HepG2 (cell line): ENCODE data around the gene TMEM100. TPM values are rescaled to one million over a fixed set of nuclear protein-coding genes. Genes with fewer than 3 reads are reported as not detected.

ENCODE experiments used
- ATAC-seq: fragments of 200-7000 bp; cut with Tn5 transposase; 3 replicates; pipeline ENCODE4 v1.9.1; 2020; ENCODE audit warnings: mild to moderate bottlenecking, moderate library complexity
- BruUV-seq: library from RNA; stranded (reverse); fragments of 400-500 nt; replicated peaks from 2 replicates; lab custom pipeline; 2021; lab: Mats Ljungman, UMichigan
- CTCF ChIA-PET: fragments of 300-600 bp; formaldehyde crosslinking; extraction: SDS; loops from one replicate; lab custom pipeline; 2021; ENCODE audit warnings: low total read pairs, inconsistent platforms, low intra/inter-chr PET ratio; lab: Yijun Ruan, JAX
- POLR2A ChIA-PET: fragments of 350-600 bp; sonication (Branson Sonifier 250); formaldehyde crosslinking; loops from one replicate; lab custom pipeline; 2020; ENCODE audit warnings: antibody characterized with exemption, inconsistent platforms; lab: Yijun Ruan, JAX
- DNase-seq: peaks from one replicate; pipeline ENCODE4 v3.0.0-alpha.2; 2015; ENCODE audit warnings: low spot score
- FAIRE-seq: peaks from 3 replicates; lab custom pipeline; 2011; peaks lifted over from hg19 to GRCh38; lab: Jason Lieb, UNC
- H2AFZ ChIP-seq: one replicate; pipeline ENCODE4 v1.6.1; 2011; ENCODE audit warnings: low read length, inconsistent platforms
- H3K27ac ChIP-seq: fragments of 300-600 bp; 3 replicates; pipeline ENCODE4 v1.8.0; 2011; ENCODE audit warnings: mixed run types, mild to moderate bottlenecking, mixed read lengths, low read length, inconsistent platforms; ENCODE audit not compliant: insufficient read depth; ENCODE audit errors: extremely low read length
- H3K27me3 ChIP-seq, 2 experiments: fragments of 200-600 bp in 1 of 2; 2 replicates in 1 of 2; 3 replicates in 1 of 2; pipeline versions ENCODE4 v1.6.0 to v1.8.0; 2011; ENCODE audit warnings: low read length in 2 of 2, mild to moderate bottlenecking in 2 of 2, moderate library complexity in 2 of 2, inconsistent platforms in 1 of 2; ENCODE audit not compliant: insufficient read depth in 2 of 2, control insufficient read depth in 1 of 2
- H3K36me3 ChIP-seq, 2 experiments: fragments of 200-600 bp in 1 of 2; replicated peaks in 1 of 2; 2 replicates in 1 of 2; 3 replicates in 1 of 2; pipeline versions ENCODE4 v1.5.1 to v1.8.0; 2011; ENCODE audit warnings: low read length in 2 of 2, inconsistent platforms in 1 of 2; ENCODE audit not compliant: insufficient read depth in 2 of 2, control insufficient read depth in 1 of 2
- H3K4me1 ChIP-seq: 2 replicates; pipeline ENCODE4 v1.5.1; 2012; ENCODE audit warnings: low read length, inconsistent platforms; ENCODE audit not compliant: insufficient read depth
- H3K4me2 ChIP-seq: 2 replicates; pipeline ENCODE4 v1.6.0; 2011; ENCODE audit warnings: low read depth, low read length, inconsistent platforms
- H3K4me3 ChIP-seq, 3 experiments: fragments of 200-600 bp in 1 of 3; sonication (generic), shearing (Covaris generic) in 1 of 3; replicated peaks in 1 of 3; 2 replicates each; pipeline ENCODE4 v1.5.1; 2011 to 2016; ENCODE audit warnings: low read length in 3 of 3, inconsistent platforms in 2 of 3, low read depth in 2 of 3, mild to moderate bottlenecking in 2 of 3, control low read depth in 1 of 3, mixed read lengths in 1 of 3; ENCODE audit not compliant: insufficient read depth in 1 of 3
- H3K79me2 ChIP-seq: one replicate; pipeline ENCODE4 v1.6.1; 2011; ENCODE audit warnings: low read length, inconsistent platforms; ENCODE audit not compliant: insufficient read depth
- H3K9ac ChIP-seq: 2 replicates; pipeline ENCODE4 v1.6.0; 2011; ENCODE audit warnings: mild to moderate bottlenecking, low read depth, low read length, inconsistent platforms; ENCODE audit not compliant: insufficient read depth
- H3K9me3 ChIP-seq: 2 replicates; pipeline ENCODE4 v1.5.1; 2012; ENCODE audit warnings: mild to moderate bottlenecking, low read length
- H4K20me1 ChIP-seq: 2 replicates; pipeline ENCODE4 v1.6.0; 2011; ENCODE audit warnings: inconsistent platforms, mild to moderate bottlenecking, low read length, moderate library complexity; ENCODE audit not compliant: insufficient read depth
- HDAC2 ChIP-seq: sonication (generic); formaldehyde crosslinking; IDR thresholded peaks from 2 replicates; pipeline ENCODE4 v1.4.0; 2020; ENCODE audit warnings: missing genetic modification reagents
- MNT ChIP-seq: fragments of 450-650 bp; IDR thresholded peaks from 2 replicates; pipeline ENCODE4 v1.6.1; 2016
- STAT5B ChIP-seq: sonication (generic); formaldehyde crosslinking; IDR thresholded peaks from 2 replicates; pipeline ENCODE4 v1.4.0; 2020; ENCODE audit warnings: missing genetic modification reagents
- THAP7 ChIP-seq: sonication (generic); formaldehyde crosslinking; IDR thresholded peaks from 2 replicates; pipeline ENCODE4 v1.8.1; 2023; ENCODE audit warnings: mild to moderate bottlenecking, missing genetic modification reagents
- ZBTB4 ChIP-seq: sonication (generic); formaldehyde crosslinking; IDR thresholded peaks from 2 replicates; pipeline ENCODE4 v1.4.0; 2020; ENCODE audit warnings: missing genetic modification reagents, mild to moderate bottlenecking, borderline replicate concordance
- ZNF335 ChIP-seq: sonication (generic); formaldehyde crosslinking; IDR thresholded peaks from 2 replicates; pipeline ENCODE4 v1.4.0; 2020; ENCODE audit warnings: missing genetic modification reagents
- WGBS: methylation state at CpG from one replicate; pipeline ENCODE4 v1.1.6; 2017; ENCODE audit warnings: low lambda C conversion rate; 5-methylcytosine and 5-hydroxymethylcytosine counted together
- in situ Hi-C: cut with HindIII; loops from 2 replicates; pipeline ENCODE4 v1.10.0; 2017; ENCODE audit warnings: low pct_unique_long_range_greater_than_20kb; ENCODE audit not compliant: extremely low pct_ligation_motif_present
- intact Hi-C: fragments of 100-400 bp; cut with micrococcal nuclease; formaldehyde crosslinking; loops from one replicate; pipeline ENCODE4 v1.10.0; 2022; ENCODE audit not compliant: unreplicated experiment
- polyA plus RNA-seq, 8 experiments: library from polyadenylated mRNA; depleted of rRNA in 3 of 8; stranded (reverse) in 7 of 8; unstranded in 1 of 8; fragments of >200 nt; fragmentation: Illumina TruSeq in 4 of 8; extraction: Trizol in 4 of 8; gene quantifications; 2 replicates each; pipeline versions ENCODE4 v1.2.1 to v1.2.3, GENCODE V29; 2011 to 2016; ENCODE audit warnings: low read depth in 4 of 8, missing spikeins in 1 of 8, mixed read lengths in 1 of 8; ENCODE audit not compliant: insufficient read depth in 1 of 8
- total RNA-seq, 5 experiments: library from RNA; depleted of rRNA; stranded (reverse); fragments of >200 nt; fragmentation: Illumina TruSeq; extraction: Trizol; gene quantifications; 2 replicates each; pipeline ENCODE4 v1.2.3, GENCODE V29; 2016; ENCODE audit warnings: low read depth in 1 of 5

Gene TMEM100
- total and polyA plus RNA-seq, 2 of the 13 experiments (the other 11 are each of a cell fraction or from before 2014, with no cell fraction given) = not detected

- H3K4me2 ChIP-seq = no peak overlapping the region
- no peaks in the 10 kb centered on the region for H3K9me3 ChIP-seq
- no TSS peak for BruUV-seq
- intact Hi-C loops = no loop called here
- H2AFZ ChIP-seq = no peak overlapping the region
- no peaks in the 10 kb centered on the region for H3K36me3 ChIP-seq
- no peak for TF ChIP-seq ZNF335
- TF ChIP-seq STAT5B (CRISPR knock-in tag) = no peak
- no peak for TF ChIP-seq ZBTB4
- no peak for TF ChIP-seq THAP7
- no peak for TF ChIP-seq HDAC2 (CRISPR knock-in tag)
- no peak for TF ChIP-seq MNT
- TF ChIP-seq, all 625 proteins: peak for 0
- ChIA-PET POLR2A (no interaction called here), CTCF (no interaction called here)
- in situ Hi-C loops = no loop called here
- no peak for FAIRE-seq
- peaks cover 6% of the 10 kb centered on the region; the same call in 1 of the 2 replicates for H3K4me1 ChIP-seq
- H3K79me2 ChIP-seq = no peaks in the 10 kb centered on the region
- H3K27ac ChIP-seq = no peak overlapping the region
- no peak overlapping the region for H3K9ac ChIP-seq
- peaks cover 0 to 24% of the 10 kb centered on the region in 2 experiments; a peak in 3 of 5 replicates for H3K27me3 ChIP-seq
- no peaks in the 10 kb centered on the region for H4K20me1 ChIP-seq
- no peak for ATAC-seq
- DNase-seq = no peak
- no peak overlapping the region for H3K4me3 ChIP-seq
- 91% methylated on average over 1 of the region's 1 CpG for WGBS
These were observed 5.3 kb upstream of the TMEM100 start for GRCh38 chr17:55727920-55728319.
